ENCODE data around the gene EXD2.

EXD2 gene

GRCh38 chr14:69282448-69282847, 91.2 kb downstream of the EXD2 start:
- TF ChIP-seq, protein P1, sequence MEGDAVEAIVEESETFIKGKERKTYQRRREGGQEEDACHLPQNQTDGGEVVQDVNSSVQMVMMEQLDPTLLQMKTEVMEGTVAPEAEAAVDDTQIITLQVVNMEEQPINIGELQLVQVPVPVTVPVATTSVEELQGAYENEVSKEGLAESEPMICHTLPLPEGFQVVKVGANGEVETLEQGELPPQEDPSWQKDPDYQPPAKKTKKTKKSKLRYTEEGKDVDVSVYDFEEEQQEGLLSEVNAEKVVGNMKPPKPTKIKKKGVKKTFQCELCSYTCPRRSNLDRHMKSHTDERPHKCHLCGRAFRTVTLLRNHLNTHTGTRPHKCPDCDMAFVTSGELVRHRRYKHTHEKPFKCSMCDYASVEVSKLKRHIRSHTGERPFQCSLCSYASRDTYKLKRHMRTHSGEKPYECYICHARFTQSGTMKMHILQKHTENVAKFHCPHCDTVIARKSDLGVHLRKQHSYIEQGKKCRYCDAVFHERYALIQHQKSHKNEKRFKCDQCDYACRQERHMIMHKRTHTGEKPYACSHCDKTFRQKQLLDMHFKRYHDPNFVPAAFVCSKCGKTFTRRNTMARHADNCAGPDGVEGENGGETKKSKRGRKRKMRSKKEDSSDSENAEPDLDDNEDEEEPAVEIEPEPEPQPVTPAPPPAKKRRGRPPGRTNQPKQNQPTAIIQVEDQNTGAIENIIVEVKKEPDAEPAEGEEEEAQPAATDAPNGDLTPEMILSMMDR (IDR thresholded peaks at IDR 0.05; ENCODE audit: control insufficient read depth, extremely low read depth, insufficient read depth), result no peak
- DNase-seq (ENCODE audit: low read depth), result no peak
- no peak overlapping the region for H3K4me3 ChIP-seq (ENCODE audit: low read depth, low read length)

DNA sequence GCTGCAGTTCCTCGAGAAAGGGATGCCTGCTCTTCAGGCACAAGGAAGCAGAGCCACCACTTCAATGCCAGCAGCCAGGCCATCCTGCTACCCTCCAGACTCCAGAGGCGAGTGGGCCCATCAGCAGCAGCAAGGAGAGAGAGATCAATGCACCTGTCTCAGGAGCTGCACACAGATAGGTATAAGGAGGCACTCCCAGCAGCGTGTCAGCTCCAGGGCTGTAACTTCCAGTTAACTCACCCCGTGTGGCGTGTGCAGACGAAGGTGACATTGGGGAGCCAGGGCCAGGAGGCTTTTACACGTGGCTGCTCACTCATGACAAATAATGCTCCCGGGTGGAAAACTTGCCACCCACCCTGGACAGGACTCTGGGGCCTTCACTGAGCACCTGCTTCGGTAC, 92.9 kb downstream of the EXD2 start:
- DNase-seq (ENCODE audit: low read depth), result no peak
- TF ChIP-seq, protein P1 (IDR thresholded peaks at IDR 0.05; ENCODE audit: control insufficient read depth, extremely low read depth, insufficient read depth), result no peak
- H3K4me3 ChIP-seq (ENCODE audit: low read depth, low read length), result no peak overlapping the region

GRCh38 chr14:69285661-69286255, 94.5 kb downstream of the EXD2 start:
- no peak overlapping the region for H3K4me3 ChIP-seq (ENCODE audit: low read depth, low read length)
- DNase-seq (ENCODE audit: low read depth), result no peak
- TF ChIP-seq, protein P1 (IDR thresholded peaks at IDR 0.05; ENCODE audit: control insufficient read depth, extremely low read depth, insufficient read depth), result no peak

GRCh38 chr14:69287098-69288010, 96.1 kb downstream of the EXD2 start:
- DNase-seq (ENCODE audit: low read depth), result no peak
- TF ChIP-seq, protein P1 (IDR thresholded peaks at IDR 0.05; ENCODE audit: control insufficient read depth, extremely low read depth, insufficient read depth), result peak; percentile 36
- no peak overlapping the region for H3K4me3 ChIP-seq (ENCODE audit: low read depth, low read length)

- H3K4me3 ChIP-seq (ENCODE audit: low read depth, low read length), result no peak overlapping the region
- TF ChIP-seq, protein P1 (IDR thresholded peaks at IDR 0.05; ENCODE audit: control insufficient read depth, extremely low read depth, insufficient read depth), result peak; percentile 61
- DNase-seq (ENCODE audit: low read depth), result peak; percentile 68
Observed at GRCh38 chr14:69288011-69288771, 96.9 kb downstream of the EXD2 start.

- peak; percentile 10 for DNase-seq (ENCODE audit: low read depth)
- TF ChIP-seq, protein P1 (IDR thresholded peaks at IDR 0.05; ENCODE audit: control insufficient read depth, extremely low read depth, insufficient read depth), result no peak
- no peak overlapping the region for H3K4me3 ChIP-seq (ENCODE audit: low read depth, low read length)
Observed at GRCh38 chr14:69288956-69289705, 97.8 kb downstream of the EXD2 start.

Data from LNCaP clone FGC (cell line).